ENCODE measurements around the gene CXorf58. TPM values are rescaled to one million over a fixed set of nuclear protein-coding genes. Genes with fewer than 3 reads are reported as not detected.

CXorf58 gene
- total and polyA plus RNA-seq, 9 of the 15 experiments (the other 6 are each of a cell fraction or from before 2014, with no cell fraction given): 0.10 to 0.27 (median 0.16) TPM; not detected in 3

DNA sequence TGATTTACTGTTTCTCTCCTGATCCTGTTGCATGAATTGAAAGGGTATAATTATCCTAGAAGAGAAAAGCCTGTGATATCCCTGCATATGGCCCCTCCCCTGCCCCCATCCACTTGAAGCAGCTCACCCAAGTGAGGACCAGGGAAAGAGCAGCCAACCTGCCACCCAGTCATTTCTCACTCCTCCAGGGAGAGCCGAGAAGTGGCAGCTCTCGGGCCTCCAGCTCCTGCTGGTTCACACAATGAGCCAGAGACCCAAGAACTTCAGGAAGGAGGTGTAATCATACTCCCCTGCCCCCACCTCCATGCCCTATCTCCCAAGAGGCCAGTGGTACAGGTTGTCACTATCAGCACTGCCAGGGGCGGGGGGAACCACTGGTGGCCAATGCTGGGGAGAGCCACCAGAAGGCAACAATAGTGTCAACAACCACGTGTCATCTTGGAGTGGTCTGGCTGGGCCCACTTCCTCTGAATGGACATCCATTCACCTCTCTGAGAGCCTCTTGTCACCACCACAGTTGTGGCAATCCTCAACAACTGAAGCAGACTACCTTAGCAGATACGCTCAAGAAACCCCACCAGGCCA lies 43.0 kb upstream of the CXorf58 start:
- ATAC-seq (no peak; the same call in 2 of the 3 replicates), FAIRE-seq (no peak), DNase-seq (ENCODE audit: extremely low read depth in 1 of 4, low spot score in 3 of 4) (no peak)
- ChIA-PET CTCF (ENCODE audit: low intra/inter-chr PET ratio) (no interaction called here), POLR2A (interaction anchor here (0.7 kb wide), 1 partner anchor 42 kb away, joined by 3 read pairs; no protein-coding TSS in a partner anchor)
- H3K9me1 ChIP-seq (ENCODE audit: control insufficient read depth, insufficient read depth, low read length): no peaks in the 10 kb centered on the region
- TF ChIP-seq CREB3L1 (IDR thresholded peaks at IDR 0.05; ENCODE audit: borderline replicate concordance, low read depth): no peak
- TF ChIP-seq, protein P1, sequence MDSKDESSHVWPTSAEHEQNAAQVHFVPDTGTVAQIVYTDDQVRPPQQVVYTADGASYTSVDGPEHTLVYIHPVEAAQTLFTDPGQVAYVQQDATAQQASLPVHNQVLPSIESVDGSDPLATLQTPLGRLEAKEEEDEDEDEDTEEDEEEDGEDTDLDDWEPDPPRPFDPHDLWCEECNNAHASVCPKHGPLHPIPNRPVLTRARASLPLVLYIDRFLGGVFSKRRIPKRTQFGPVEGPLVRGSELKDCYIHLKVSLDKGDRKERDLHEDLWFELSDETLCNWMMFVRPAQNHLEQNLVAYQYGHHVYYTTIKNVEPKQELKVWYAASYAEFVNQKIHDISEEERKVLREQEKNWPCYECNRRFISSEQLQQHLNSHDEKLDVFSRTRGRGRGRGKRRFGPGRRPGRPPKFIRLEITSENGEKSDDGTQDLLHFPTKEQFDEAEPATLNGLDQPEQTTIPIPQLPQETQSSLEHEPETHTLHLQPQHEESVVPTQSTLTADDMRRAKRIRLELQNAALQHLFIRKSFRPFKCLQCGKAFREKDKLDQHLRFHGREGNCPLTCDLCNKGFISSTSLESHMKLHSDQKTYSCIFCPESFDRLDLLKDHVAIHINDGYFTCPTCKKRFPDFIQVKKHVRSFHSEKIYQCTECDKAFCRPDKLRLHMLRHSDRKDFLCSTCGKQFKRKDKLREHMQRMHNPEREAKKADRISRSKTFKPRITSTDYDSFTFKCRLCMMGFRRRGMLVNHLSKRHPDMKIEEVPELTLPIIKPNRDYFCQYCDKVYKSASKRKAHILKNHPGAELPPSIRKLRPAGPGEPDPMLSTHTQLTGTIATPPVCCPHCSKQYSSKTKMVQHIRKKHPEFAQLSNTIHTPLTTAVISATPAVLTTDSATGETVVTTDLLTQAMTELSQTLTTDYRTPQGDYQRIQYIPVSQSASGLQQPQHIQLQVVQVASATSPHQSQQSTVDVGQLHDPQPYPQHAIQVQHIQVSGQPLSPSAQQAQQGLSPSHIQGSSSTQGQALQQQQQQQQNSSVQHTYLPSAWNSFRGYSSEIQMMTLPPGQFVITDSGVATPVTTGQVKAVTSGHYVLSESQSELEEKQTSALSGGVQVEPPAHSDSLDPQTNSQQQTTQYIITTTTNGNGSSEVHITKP (IDR thresholded peaks at IDR 0.05; ENCODE audit: partially characterized antibody): peak; percentile 71
- TF ChIP-seq CBFA2T3 (IDR thresholded peaks at IDR 0.05): 0 out of 2 replicates have a peak, but pooled peaks have one; percentile 21
- H3K27me3 ChIP-seq (ENCODE audit: control insufficient read depth in 2 of 2, insufficient read depth in 2 of 2, low read length in 2 of 2): no peaks in the 10 kb centered on the region
- no peaks in the 10 kb centered on the region for H4K20me1 ChIP-seq (replicated peaks; ENCODE audit: control insufficient read depth, insufficient read depth, low read length)
- H3K4me2 ChIP-seq (ENCODE audit: insufficient read depth, low read length): no peak overlapping the region
- WGBS (ENCODE audit: insufficient coverage, low coverage, missing lambda C conversion rate): 62% methylated on average over 5 of the region's 5 CpGs
- no peaks in the 10 kb centered on the region; the same call in 1 of the 3 replicates for H3K36me3 ChIP-seq (ENCODE audit: control insufficient read depth, insufficient read depth, low read length)
- no peak overlapping the region for H3K4me3 ChIP-seq
- no peak overlapping the region for H3K27ac ChIP-seq (ENCODE audit: extremely low read depth, low read depth, low read length)
- in situ Hi-C loops (cut with MboI): no loop called here
- intact Hi-C loops (cut with micrococcal nuclease): no loop called here
- H3K79me2 ChIP-seq (ENCODE audit: control insufficient read depth, insufficient read depth, low read length): no peaks in the 10 kb centered on the region
- no peak overlapping the region for H3K9ac ChIP-seq (ENCODE audit: insufficient read depth in 1 of 2, low read depth in 2 of 2, low read length in 2 of 2)
- BruUV-seq (replicated peaks): no TSS peak
- H3K4me1 ChIP-seq (replicated peaks in 1 of 2; ENCODE audit: control insufficient read depth in 2 of 2, insufficient read depth in 2 of 2, low read length in 2 of 2): no peaks in the 10 kb centered on the region; a peak in 1 of 5 replicates
- no peak overlapping the region for H2AFZ ChIP-seq (ENCODE audit: low read depth, low read length)
- H3K9me3 ChIP-seq (replicated peaks; ENCODE audit: control insufficient read depth, insufficient read depth, low read depth, low read length): no peaks in the 10 kb centered on the region
